Measurements from ENCODE around the gene FAM180A.

FAM180A gene

DNA sequence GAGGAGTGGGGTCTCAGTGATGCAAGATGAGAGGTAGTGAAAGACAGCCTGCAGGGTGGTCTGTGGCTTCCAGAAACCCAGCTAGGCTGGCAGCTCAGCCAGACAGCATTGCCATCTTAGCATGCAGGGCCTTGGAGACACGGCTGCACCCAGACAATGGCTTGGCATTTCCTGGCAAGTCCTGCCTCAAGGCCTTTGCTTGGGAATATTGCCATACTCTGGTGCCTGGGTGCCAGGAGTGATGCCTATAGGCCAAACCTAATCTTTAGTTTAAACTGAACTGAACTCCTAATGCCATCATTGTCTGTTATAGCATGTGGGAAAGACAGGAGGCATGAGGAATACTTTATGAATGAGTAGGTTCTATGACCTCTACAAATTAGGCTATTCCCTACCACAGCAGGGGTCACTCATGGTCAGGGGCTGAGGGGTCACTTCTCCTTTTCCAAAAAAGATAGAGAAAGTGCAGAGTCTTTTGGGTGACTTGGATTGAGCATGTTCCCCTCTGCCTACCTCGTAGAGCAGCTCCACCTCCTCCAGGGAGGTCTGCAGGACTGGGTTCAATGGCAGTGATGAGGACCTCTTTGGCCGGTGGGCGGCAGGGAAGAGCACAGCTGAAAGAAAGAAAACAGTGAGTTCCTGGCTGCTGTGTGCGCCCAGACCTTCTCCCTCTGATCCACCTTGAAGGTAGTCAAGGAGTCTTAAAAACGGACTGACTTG lies 11.9 kb downstream of the FAM180A start:
- no peak for DNase-seq

DNA sequence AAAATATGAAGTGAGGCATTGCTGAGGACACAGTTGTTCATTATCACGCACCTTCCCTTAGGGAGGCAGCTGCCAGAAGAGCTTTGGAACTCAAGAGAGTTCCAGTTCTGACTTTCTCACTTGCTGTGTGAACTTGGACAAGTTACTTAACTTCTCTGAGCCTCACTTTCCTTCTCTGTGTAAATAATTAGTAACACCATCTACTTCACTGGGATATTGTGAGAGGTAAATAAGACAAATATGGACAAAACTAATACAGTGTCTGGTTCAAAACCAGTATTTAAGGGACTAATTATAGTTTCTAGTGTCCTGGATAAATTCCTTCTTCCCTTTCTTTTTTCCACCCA lies 14.3 kb downstream of the FAM180A start:
- DNase-seq: no peak

DNA sequence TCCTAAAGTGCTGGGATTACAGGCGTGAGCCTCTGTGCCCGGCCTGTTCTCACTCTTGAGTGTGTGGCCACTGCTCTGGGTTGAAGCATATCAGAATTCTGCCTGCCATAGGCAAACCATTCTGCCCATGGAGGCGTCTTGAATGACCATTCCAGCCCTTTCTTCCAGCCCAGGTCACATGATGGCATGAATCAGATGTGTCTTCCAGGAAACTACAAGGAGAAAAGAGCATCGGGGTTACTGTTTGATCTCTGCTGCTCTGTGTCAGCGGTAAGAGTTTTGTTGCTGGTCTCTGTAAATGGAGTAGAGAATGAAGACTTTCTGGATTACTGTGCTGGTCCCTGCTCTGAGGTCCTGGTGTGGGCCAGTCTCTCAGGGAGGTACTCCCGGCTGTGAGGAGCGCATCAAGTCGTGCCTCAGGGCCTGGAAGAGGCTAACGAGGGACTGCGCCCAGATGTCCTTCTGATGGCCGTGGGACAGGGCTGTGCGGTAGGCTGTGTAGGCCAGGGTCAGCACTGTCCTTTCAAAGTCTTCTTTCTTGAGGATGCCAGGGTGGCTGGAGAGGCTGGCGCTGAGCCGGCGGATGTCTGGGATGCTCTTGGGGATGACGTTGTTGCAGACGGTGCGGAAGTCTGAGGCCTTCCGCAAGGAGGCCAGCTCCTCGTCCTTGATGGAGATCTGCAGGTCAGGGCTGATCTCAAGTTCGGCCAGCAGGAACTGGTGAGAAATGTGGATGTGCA lies 14.8 kb downstream of the FAM180A start:
- no peak for DNase-seq

DNA sequence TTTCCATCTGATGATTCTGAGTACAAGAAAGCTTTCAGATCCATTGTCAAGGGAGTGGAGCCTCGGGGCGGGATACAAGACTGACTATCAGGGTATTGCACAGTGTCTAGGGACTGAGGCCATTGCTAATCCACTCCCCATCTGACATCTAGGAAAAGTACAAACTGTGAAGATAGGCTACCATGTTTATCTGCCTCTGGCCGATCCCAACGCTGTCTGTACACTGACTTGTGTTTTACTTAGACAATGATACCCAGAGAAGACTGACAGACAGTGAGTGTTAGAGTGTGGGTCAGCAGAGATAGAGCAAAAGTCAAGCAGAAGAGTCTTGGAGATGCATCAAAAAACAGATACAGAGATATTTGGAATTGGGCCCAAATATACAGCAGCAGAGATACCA lies 17.5 kb downstream of the FAM180A start:
- no peak for DNase-seq

DNA sequence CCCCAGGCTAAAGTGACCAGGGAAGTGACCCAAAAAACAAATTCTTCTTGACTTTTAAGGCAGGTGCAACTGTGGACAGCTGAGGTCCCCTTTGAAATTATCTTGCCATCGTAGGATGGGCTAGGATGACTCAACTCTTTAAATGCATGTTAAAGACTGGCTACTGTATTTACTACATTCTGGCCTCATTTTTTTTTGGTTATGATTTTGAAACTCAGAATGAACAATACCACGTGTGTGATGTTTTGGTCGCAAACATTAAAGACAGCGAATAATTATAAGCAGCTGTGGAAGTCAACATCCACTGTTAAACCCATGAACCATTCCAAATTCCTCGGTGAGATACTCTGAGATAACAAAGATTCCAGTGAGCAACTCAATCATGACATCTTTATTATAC lies 19.4 kb downstream of the FAM180A start:
- DNase-seq: no peak

DNA sequence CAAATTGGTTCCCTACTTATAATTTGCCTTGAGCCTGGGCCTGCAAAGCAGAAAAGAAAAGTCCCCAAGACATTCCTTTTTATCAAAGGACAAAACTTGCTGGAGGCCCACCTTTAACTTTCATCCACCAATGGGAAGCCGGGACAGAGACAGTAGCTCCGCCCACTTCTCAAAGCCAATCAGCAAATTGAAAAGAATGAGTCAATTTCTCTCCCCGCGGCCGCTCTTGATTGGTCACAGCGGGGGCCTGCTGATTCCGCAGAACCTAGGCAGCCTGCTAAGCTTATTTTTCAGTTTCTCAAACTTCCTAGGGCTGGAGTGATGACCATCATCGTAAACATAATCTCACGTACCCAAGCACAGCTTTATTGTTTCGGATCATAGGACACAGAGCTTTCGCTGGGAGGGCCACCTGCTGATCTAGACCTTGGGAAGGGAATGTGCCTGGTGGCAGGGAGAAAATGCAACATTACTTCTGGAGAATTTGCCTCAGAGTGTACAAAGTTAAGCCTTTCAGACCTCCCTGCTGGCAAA lies 20.4 kb downstream of the FAM180A start, which contains the start of gene SLC13A4:
Gene SLC13A4 (minus strand): TSS at position 51 of the 534 bp plus-strand sequence. CDS start 690 bp downstream, outside the sequence.
- no peak for DNase-seq

DNA sequence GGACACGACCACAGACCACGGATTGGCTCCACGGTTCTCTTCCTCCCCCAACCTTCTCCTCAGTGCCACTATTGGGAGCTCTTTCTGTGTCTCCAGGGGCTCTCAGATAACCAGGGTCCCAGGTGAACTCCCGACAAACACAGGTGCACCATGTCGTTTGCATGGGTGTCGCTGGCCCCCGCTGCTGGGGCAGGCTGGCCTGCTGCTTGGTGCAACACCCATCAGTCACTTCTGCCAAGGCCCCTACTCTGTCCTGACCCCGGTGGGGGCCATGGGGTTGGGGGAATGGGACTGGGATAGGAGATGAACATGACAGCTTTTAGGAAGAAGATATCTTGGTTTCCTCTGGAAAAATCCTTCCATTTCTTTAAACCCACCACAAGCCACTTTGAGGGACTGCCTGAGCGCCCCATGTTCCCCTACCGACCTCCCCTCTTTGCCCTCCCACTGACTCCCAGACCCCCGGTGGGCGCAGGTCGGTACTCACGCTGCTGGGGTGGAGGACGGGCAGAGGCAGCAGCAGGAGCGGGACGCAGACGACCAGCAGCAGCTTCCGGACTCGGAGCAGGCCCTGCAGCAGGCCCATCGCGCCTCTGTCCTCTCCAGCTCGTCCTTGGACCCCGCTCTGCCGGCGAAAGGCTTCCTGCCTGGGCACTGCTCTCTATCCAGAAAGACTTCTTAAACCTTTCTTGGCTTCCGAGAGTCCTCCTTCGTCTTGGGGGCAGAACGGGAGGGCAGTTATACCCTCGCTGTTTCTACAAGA lies 21.5 kb downstream of the FAM180A start:
- DNase-seq: no peak

DNA sequence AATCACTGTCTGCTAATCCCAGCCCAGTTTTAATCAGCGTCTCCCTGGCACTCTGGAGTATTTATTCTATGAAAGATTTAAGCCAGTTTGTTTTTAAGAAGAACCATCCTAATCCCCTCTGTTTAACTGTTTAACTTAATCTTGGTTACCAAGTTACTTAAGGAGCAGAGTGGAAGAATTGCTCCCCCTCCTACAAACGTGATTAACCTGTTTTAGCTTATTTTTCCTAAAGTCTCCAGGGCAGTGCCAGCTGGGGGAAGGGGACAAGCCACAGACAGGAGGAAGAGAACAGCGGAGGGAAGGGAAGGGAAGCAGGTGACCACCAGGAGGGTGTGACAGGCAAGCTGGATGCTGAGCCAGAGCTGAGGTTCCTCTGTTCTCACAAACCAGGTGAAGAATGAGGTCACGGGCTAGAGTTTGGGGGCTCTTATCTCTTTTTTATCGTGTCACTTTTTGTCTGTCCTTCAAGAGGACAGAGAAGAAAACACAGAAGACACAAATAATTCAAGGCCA lies 22.3 kb downstream of the FAM180A start:
- DNase-seq: no peak

DNA sequence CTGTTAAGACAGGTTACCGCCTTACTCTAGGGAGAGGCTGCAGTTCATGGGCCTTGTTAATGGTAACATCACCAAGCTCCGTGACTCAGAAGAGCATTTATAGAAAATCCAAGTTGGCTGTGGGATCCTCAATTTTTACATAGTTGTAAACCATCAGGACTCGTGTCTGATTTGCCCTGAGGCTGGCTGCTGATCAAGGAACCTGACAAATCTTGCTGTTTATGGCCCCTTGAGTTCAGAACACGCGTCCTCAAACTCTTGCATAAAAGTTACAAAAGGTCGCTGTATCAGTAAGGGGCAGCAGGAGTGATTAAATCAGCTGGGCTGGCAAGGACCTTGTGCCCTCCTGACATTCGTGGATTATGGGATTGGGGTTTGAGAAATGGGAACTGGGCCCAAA lies 25.2 kb downstream of the FAM180A start:
- no peak for DNase-seq

DNA sequence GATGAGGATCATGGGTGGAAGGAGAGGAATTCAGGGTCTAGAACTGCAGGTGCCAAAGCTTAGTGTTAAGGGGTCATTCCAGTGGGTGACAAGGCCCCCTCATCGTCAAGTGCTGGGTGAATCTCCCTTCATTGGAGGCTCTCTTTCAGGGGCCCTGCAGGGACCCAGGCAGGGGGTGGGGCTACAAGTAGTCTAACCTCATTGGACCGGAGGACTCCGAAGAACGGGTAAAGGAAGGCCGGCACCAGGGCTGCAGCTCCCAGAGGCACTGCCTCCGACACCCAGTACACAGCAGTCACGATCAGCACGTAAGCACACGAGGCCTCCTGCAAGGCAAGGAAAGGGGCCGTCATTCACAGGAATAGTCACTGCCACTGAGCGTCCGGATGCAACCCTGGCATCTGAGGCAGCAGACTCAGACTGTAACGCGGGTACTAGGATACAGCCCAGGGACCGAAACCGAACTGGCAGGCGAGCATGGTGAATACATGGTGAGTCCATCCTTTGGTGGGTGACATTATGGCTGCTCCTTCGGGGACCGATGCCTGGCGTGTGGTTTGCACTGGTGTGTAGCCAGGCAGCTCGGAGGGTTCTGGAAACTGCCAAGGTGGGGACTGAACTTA lies 27.3 kb downstream of the FAM180A start:
- no peak for DNase-seq

DNA sequence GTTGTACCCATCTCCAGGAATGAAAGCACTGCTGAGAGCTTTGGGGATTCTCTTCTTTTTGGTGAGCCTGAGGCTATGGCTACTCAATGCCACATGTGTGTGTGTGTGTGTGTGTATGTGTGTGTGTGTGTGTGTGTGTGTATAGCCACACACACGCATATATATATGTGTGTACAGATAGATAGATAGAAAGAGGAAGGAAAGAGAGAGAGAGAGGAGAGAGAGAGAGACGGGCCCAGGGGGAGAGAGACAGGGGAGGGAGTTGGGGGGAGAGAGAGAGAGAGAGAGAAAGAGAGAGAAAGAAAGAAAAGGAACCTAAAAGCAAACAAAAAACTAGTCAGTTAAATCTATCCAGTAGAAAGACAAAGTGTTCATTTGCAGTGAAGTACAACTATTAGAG lies 28.9 kb downstream of the FAM180A start:
- DNase-seq: no peak

DNA sequence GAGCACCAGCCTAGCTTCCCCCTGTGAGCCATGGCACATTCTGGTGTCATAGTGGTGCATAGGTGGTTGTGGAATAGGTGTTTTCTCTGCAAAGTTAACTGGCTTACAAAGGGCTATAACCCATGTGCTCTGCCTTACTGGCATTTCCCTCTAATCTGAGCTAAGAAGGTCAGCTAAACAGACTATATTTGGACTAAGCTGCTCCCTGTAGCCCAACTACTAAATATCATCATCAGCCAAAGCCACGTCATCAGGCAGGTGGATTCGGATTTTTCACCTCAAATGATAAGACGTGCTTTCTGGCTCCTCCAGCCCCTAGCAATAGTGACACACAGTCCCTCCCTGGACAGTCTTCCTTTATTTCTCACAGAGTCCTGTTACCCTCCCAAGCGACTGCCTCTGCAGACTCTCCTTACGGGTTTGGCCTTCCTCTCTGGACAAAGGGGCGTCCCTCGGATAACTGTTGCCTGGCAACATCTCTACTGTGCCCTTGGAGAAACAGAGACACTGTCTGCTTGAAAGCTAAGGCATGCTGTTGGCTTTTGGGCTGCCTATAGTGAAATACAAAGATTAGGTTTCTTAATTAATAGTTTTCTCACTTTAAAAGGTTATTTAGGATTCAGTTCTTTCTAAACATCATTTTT lies 29.7 kb downstream of the FAM180A start:
- no peak for DNase-seq

DNA sequence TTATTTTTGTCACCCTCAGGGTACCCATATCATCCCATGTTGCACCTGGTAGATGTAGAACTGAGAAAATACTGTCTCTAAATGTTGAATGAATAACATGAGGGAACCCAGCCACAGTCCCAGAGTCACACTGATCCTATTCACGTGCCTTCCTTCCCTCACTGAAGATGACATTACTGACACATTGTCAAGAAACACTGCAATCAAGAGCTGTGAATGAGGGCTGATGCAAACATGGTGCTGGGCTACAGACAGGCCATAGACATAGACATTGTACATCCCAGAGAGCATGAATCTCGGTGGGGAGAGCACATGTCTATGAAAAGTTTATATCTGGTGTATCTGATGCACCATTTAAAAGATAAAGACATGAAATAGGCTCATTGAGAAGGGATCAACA lies 30.4 kb downstream of the FAM180A start:
- no peak for DNase-seq

DNA sequence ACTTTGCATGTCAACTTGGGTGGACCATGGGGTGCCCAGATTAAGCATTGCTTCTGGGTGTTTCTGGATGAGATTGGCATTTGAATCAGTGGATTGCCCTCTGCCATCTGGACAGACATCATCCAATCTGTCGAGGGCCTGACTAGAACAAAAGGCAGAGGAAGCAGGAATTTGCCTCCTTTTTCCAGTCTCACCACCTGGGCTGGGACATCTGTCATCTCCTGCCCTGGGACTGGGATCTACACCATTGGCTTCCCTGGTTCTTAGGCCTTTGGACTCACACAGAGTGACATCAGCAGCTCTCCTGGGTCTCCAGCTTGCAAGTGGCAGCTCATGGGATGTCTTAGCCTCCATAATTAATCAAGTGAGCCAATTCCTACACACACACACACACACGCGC lies 30.9 kb downstream of the FAM180A start:
- DNase-seq: no peak

DNA sequence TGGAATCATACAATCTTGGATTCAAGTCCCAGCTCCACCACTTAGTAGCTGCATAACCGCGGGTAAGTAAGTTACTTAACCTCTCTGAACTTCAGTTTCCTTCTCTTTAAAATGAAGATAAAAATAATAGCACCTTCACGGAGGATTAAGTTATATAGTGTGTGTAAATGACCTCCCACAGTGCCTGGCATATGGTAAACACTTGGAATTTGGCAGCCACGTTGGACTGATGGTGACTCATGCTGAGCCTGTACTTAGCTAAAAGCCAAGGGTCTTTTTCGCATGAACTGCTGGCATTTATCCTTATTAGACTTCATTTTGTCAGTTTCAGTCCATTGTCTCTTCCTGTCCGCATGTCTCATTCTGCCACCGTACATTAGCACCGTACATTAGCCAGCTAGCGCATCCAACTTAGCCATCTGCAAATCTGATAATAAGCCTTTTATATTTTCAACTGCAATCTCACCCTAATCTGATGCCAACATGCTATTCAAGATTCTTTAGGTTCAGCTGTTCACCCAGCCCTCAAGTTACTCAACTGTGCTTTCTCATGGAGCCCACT lies 31.9 kb downstream of the FAM180A start:
- no peak for DNase-seq

DNA sequence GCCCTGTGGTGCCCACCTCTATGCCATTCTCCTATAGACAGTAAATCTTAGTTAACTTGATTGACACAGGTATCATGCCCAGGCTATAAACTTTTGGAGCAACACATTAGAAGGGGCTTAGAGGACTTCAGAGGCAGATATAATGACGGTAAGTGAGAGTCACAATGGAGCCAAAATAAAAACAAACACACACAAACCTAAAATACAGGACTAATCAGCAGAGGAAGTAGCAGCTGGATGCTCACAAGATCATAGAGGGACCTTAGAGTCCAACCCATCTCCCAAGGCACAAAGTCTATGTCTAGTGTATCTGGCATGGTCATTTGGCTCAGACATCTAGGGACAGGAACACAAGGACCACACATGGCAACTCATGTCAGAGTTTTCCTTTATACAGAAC lies 32.9 kb downstream of the FAM180A start:
- DNase-seq: no peak

DNA sequence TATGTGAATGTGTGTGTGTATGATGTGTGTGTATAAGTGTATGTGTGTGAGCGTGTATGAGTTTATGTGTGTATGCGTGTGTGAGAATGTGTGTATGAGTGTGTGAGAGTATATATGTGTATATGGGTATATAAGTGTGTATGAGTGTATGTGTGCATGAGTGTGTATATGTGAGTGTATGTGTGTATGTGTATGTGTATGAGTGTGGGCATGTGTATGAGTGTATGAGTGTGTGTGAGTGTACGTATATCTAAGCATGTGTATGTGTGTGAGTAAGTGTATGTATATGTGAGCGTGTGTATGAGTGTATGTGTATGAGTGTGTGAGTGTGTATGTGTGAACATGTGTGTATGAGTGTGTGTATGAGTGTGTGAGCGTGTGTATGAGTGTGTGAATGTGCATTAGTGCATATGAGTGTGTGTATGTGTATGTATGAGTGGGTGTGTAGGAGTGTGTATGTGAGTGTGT lies 33.5 kb downstream of the FAM180A start:
- DNase-seq: no peak

DNA sequence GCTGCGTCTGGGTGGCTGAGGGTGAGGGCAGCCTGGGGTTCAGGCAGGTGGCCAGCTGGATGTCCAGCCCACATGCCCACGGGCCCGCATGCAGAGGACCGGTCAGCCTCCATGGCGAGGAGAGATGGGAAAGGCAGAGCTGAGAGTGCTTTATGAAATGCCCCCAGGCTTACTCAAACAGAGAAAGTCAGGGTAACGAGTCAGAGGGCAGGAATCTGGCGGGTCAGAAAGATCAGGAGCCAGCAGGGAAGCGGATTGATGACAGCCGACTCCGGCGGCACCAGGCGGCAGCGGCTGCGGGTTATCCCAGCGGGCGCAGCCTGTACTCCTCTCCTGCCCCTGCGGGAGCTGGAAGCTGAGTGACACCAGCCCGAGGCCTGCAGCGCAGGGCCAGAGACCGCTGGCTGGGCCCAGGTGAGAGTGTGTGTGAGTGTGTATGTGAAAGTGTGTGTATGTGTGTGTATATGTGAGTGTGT lies 34.0 kb downstream of the FAM180A start:
- no peak for DNase-seq

DNA sequence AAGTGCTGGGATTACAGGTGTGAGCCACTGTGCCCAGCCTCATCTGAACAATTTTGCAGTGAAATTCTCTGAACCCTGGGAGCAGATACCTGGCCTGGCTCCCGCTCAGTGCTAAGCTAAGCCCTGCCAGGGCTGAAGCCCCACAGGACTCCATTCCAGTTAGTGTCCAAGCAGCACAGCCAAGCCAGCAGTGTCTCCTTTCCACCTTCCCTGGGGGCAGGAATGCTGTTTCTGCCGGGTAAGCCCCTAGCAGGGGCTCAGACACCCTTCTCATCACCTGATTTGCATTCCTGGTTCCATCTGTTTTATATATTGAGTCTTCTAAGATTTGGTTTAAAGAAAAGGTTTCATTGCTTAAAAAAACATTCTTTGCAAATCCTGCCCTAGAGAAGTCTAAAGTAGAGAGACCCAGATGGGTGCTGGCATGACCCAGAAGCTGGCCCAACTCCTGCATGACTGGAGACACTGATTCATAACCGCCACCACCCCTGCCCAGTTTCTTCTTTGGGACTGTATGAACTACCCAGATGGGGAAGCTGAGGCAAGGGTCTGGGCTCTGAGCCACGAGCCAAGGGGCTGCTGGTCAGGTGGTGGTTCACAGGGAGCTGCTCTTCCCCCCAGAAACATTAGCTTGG lies 34.7 kb downstream of the FAM180A start:
- DNase-seq: no peak

DNA sequence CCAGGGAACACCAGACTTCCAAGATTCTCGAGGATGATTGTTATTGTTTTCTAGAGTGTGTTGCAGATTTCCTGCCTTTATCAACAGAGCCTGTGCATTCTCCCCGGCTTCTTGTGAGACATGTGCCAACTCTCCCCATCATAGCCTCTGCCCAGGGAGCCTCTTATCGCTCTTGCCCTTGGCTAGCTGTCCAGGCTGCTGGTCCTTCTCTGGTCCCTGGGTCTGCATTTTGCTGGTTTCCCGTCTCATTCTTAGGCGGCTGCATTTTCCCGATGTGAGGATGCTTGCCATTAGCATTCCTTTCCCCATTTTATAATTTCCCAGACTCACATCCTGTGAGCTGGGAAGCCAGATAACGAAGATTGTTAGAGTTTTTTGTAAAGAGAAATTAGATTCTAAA lies 35.8 kb downstream of the FAM180A start:
- no peak for DNase-seq

DNA sequence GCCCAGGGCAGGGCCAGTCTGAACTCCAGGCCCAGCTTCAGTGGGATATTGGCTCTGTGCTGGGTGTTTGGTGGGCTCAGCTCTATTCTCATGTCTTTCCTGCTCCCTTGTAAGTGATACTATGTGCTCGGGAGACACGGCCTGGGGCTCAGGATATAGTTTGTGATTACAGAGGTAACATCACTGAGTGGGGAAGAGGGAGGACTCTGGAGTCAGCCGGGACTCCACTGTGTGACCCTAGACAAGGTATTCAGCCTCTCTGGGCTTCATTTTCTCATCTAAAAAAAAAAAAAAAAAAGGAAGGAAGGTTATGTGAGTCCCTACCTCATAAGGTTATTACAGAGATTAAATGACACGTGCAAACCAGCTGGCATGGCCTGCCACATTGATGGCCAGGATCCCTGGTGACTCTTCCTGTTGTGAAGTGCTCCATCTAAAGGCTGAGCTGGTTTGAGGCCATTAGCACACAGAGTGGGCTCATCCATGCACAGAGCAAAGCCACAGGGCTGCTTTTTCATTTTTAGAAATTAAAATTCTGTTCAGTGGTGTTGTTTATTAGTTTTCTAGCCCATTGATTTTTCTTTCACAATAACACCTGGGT lies 36.3 kb downstream of the FAM180A start:
- no peak for DNase-seq

Data from CD4-positive, alpha-beta T cell treated with Interleukin-12 subunit alpha and Interleukin-12 subunit beta, for 1 hour (primary cell).